OCI-LY1 (cell line): ENCODE results near the gene GPR63.

Source experiments
- H2AFZ ChIP-seq: fragments of 200-600 bp; sonication (generic), shearing (Covaris generic); 2 replicates; pipeline ENCODE4 v1.6.0; 2014; ENCODE audit warnings: antibody characterized with exemption, mild to moderate bottlenecking, low read length
- H3F3A ChIP-seq: fragments of 200-600 bp; sonication (generic), shearing (Covaris generic); 2 replicates; pipeline ENCODE4 v1.6.0; 2014; ENCODE audit warnings: mild to moderate bottlenecking, antibody characterized with exemption, low read length, moderate library complexity; ENCODE audit not compliant: insufficient read depth
- H3K27ac ChIP-seq: fragments of 200-600 bp; sonication (generic); 2 replicates; pipeline ENCODE4 v1.5.1; 2014; ENCODE audit warnings: low read length, mixed run types, mild to moderate bottlenecking, low read depth; ENCODE audit not compliant: poor library complexity, severe bottlenecking
- H3K27me3 ChIP-seq: fragments of 200-600 bp; sonication (generic); 2 replicates; pipeline ENCODE4 v1.6.0; 2014; ENCODE audit warnings: antibody characterized with exemption, mild to moderate bottlenecking, low read length, moderate library complexity; ENCODE audit not compliant: insufficient read depth
- H3K36me3 ChIP-seq: fragments of 200-600 bp; sonication (generic); 2 replicates; pipeline ENCODE4 v1.6.1; 2014; ENCODE audit warnings: mild to moderate bottlenecking, antibody characterized with exemption, low read length, moderate library complexity, mixed read lengths; ENCODE audit not compliant: insufficient read depth
- H3K4me1 ChIP-seq: fragments of 200-600 bp; sonication (generic); 2 replicates; pipeline ENCODE4 v1.5.1; 2014; ENCODE audit warnings: mild to moderate bottlenecking, low read length, moderate library complexity; ENCODE audit not compliant: insufficient read depth, severe bottlenecking
- H3K4me2 ChIP-seq: fragments of 200-600 bp; sonication (generic), shearing (Covaris generic); 2 replicates; pipeline ENCODE4 v1.6.1; 2014; ENCODE audit warnings: low read length
- H3K4me3 ChIP-seq: fragments of 200-600 bp; sonication (generic); 2 replicates; pipeline ENCODE4 v1.5.1; 2014; ENCODE audit warnings: low read length, low read depth, mild to moderate bottlenecking, mixed read lengths; ENCODE audit not compliant: poor library complexity, severe bottlenecking
- H3K79me2 ChIP-seq: fragments of 200-600 bp; shearing (Covaris generic); 2 replicates; pipeline ENCODE4 v1.6.1; 2016; ENCODE audit warnings: mixed run types, low read length, mixed read lengths; ENCODE audit not compliant: insufficient read depth
- H3K9ac ChIP-seq: fragments of 200-600 bp; sonication (generic), shearing (Covaris generic); 2 replicates; pipeline ENCODE4 v1.6.1; 2014; ENCODE audit warnings: mild to moderate bottlenecking, low read length, mixed read lengths
- H3K9me2 ChIP-seq: fragments of 200-600 bp; sonication (generic), shearing (Covaris generic); 2 replicates; pipeline ENCODE4 v1.6.1; 2014; ENCODE audit warnings: low read depth, mild to moderate bottlenecking, low read length, mixed read lengths
- H3K9me3 ChIP-seq: fragments of 200-600 bp; shearing (Covaris generic); 2 replicates; pipeline ENCODE4 v1.6.1; 2014; ENCODE audit warnings: low read length, mixed read lengths
- H4K20me1 ChIP-seq: fragments of 200-600 bp; sonication (generic), shearing (Covaris generic); 2 replicates; pipeline ENCODE4 v1.6.0; 2016; ENCODE audit warnings: mild to moderate bottlenecking, low read length; ENCODE audit not compliant: insufficient read depth
- EZH2 ChIP-seq: fragments of 200-600 bp; sonication (generic), shearing (Covaris generic); IDR thresholded peaks from 2 replicates; pipeline ENCODE4 v1.8.0; 2017; ENCODE audit warnings: borderline replicate concordance, mixed run types, mild to moderate bottlenecking, antibody characterized with exemption, low read length, moderate library complexity, mixed read lengths
- TF ChIP-seq, protein P1 (sequence below): fragments of 200-600 bp; sonication (generic), shearing (Covaris generic); IDR thresholded peaks from 2 replicates; pipeline ENCODE4 v1.5.1; 2017; ENCODE audit warnings: mild to moderate bottlenecking, antibody characterized with exemption, low read length, moderate library complexity, mixed read lengths

Gene GPR63

DNA sequence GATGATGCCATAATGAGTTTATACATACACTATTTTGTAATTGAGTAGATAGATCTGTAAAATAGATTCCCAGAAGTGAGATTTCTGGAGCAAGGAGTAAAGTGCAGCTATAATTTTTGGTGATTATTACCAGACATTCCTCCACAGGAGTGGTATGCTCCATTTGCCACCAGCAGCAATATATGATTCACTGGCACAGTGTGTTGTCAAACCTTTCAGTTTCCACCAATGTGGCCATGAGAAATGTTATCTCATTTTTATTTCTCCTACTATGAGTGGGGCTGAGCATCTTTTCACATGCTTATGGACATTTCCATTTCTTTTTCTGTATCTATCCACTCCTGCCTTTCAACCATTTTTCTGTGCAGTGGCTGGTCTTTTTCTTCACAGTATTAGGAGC, 70.5 kb downstream of the GPR63 start:
- no peak overlapping the region for H3K9ac ChIP-seq
- H3K4me2 ChIP-seq = no peak overlapping the region
- no peaks in the 10 kb centered on the region for H3K9me2 ChIP-seq
- H3K4me1 ChIP-seq = peaks cover 9% of the 10 kb centered on the region
- no peak for TF ChIP-seq EZH2
- TF ChIP-seq, protein P1, sequence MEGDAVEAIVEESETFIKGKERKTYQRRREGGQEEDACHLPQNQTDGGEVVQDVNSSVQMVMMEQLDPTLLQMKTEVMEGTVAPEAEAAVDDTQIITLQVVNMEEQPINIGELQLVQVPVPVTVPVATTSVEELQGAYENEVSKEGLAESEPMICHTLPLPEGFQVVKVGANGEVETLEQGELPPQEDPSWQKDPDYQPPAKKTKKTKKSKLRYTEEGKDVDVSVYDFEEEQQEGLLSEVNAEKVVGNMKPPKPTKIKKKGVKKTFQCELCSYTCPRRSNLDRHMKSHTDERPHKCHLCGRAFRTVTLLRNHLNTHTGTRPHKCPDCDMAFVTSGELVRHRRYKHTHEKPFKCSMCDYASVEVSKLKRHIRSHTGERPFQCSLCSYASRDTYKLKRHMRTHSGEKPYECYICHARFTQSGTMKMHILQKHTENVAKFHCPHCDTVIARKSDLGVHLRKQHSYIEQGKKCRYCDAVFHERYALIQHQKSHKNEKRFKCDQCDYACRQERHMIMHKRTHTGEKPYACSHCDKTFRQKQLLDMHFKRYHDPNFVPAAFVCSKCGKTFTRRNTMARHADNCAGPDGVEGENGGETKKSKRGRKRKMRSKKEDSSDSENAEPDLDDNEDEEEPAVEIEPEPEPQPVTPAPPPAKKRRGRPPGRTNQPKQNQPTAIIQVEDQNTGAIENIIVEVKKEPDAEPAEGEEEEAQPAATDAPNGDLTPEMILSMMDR = no peak
- H3K9me3 ChIP-seq = no peaks in the 10 kb centered on the region
- H3K4me3 ChIP-seq = no peak overlapping the region
- no peaks in the 10 kb centered on the region for H3K79me2 ChIP-seq
- no peaks in the 10 kb centered on the region for H4K20me1 ChIP-seq
- no peak overlapping the region for H3K27ac ChIP-seq
- H3K27me3 ChIP-seq = no peaks in the 10 kb centered on the region
- no peak overlapping the region for H2AFZ ChIP-seq
- no peaks in the 10 kb centered on the region for H3K36me3 ChIP-seq
- H3F3A ChIP-seq = no peaks in the 10 kb centered on the region

DNA sequence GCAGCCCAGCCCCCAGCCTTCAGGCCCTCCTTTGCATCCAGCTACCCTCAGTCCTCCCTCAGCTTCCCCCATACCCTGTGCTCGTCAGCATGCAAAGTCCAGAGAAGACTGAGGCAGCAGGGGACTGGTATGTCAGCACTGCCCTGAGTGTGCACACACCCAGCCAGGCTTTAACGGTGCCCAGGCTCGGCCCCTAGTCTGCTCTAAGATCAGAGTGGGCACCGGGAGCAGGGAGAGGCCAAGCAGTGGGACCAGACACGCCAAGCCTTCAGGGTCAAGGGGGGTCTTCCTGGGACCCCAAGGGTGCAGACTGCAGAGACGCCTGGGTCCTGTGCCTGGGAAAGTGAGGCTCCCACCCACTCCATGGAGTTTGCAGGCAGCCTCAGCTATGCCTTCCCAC, 74.7 kb downstream of the GPR63 start:
- Histone ChIP-seq H3K36me3 (no peaks in the 10 kb centered on the region), H3K9ac (no peak overlapping the region), H3K9me2 (no peaks in the 10 kb centered on the region), H3K4me1 (peaks cover 17% of the 10 kb centered on the region), H3F3A (no peaks in the 10 kb centered on the region), H3K27me3 (no peaks in the 10 kb centered on the region), H2AFZ (no peak overlapping the region), H3K27ac (no peak overlapping the region), H3K4me2 (no peak overlapping the region), H3K79me2 (no peaks in the 10 kb centered on the region), H3K9me3 (no peaks in the 10 kb centered on the region), H4K20me1 (no peaks in the 10 kb centered on the region), H3K4me3 (no peak overlapping the region)
- TF ChIP-seq EZH2 = no peak
- TF ChIP-seq, protein P1 = no peak

DNA sequence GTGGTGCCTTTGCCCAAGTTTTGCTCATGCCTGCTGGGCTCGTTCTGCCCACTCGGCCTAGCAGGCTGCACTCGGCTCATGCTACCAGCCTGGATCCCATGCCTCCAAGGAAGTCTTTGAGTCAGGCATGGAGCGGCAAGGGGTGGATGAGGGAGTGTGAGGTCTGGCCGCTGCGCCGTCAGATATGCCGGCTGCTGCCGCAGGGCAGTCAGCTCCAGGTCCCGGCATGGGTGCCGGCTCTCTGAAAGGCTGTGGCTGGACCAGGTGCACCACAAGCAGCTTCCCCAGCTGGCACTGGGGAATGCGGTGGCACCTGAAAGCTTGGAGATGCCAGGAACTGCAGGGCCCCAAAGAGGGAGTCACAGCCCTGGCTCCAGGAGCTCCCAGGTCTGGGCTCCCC, 75.5 kb downstream of the GPR63 start:
- H3K9ac ChIP-seq = no peak overlapping the region
- H3K4me3 ChIP-seq = no peak overlapping the region
- H3K4me2 ChIP-seq = no peak overlapping the region
- no peaks in the 10 kb centered on the region for H3F3A ChIP-seq
- H2AFZ ChIP-seq = no peak overlapping the region
- no peaks in the 10 kb centered on the region for H3K36me3 ChIP-seq
- H3K27ac ChIP-seq = no peak overlapping the region
- no peak for TF ChIP-seq EZH2
- TF ChIP-seq, protein P1 = no peak
- no peaks in the 10 kb centered on the region for H4K20me1 ChIP-seq
- H3K27me3 ChIP-seq = no peaks in the 10 kb centered on the region
- peaks cover 17% of the 10 kb centered on the region for H3K4me1 ChIP-seq
- H3K79me2 ChIP-seq = no peaks in the 10 kb centered on the region
- no peaks in the 10 kb centered on the region for H3K9me3 ChIP-seq
- H3K9me2 ChIP-seq = no peaks in the 10 kb centered on the region
